HG02885 (cell line): ENCODE results near the gene COA5.
A peak's percentile ranks its signal among the peaks of the same experiment; 100 is the strongest.

Experiments
- ATAC-seq: cut with Tn5 transposase; IDR thresholded peaks from one replicate; pipeline ENCODE4 v1.9.1; 2021; ENCODE audit warnings: mild to moderate bottlenecking; ENCODE audit not compliant: unreplicated experiment, poor library complexity

COA5 gene

GRCh38 chr2:98573426-98573825 lies 34.9 kb downstream of the COA5 start:
- no peak for ATAC-seq

- ATAC-seq = no peak
These were observed 35.6 kb downstream of the COA5 start for GRCh38 chr2:98572676-98573075.

GRCh38 chr2:98572211-98572610 lies 36.1 kb downstream of the COA5 start:
- no peak for ATAC-seq

GRCh38 chr2:98571796-98572195 lies 36.5 kb downstream of the COA5 start:
- no peak for ATAC-seq

- no peak for ATAC-seq
These were observed 37.1 kb downstream of the COA5 start for GRCh38 chr2:98571121-98571701.

GRCh38 chr2:98570356-98570755 lies 38.0 kb downstream of the COA5 start:
- ATAC-seq = no peak

- no peak for ATAC-seq
These were observed 38.4 kb downstream of the COA5 start for GRCh38 chr2:98569915-98570314.

- peak; percentile 68 for ATAC-seq
These were observed 39.0 kb downstream of the COA5 start for GRCh38 chr2:98569197-98569793.

GRCh38 chr2:98568161-98568956 lies 40.0 kb downstream of the COA5 start:
- ATAC-seq = no peak

- ATAC-seq = no peak
These were observed 42.4 kb downstream of the COA5 start for GRCh38 chr2:98565941-98566340.

GRCh38 chr2:98565286-98565860 lies 42.9 kb downstream of the COA5 start:
- no peak for ATAC-seq

GRCh38 chr2:98564541-98565132 lies 43.7 kb downstream of the COA5 start:
- ATAC-seq = no peak

GRCh38 chr2:98563394-98563793 lies 44.9 kb downstream of the COA5 start:
- ATAC-seq = no peak

- no peak for ATAC-seq
These were observed 46.2 kb downstream of the COA5 start for GRCh38 chr2:98561902-98562695.

GRCh38 chr2:98561018-98561417 lies 47.3 kb downstream of the COA5 start:
- ATAC-seq = no peak

GRCh38 chr2:98560256-98560771 lies 48.0 kb downstream of the COA5 start:
- no peak for ATAC-seq

GRCh38 chr2:98559581-98559980 lies 48.7 kb downstream of the COA5 start:
- ATAC-seq = no peak

- ATAC-seq = no peak
These were observed 49.3 kb downstream of the COA5 start for GRCh38 chr2:98558852-98559530.

GRCh38 chr2:98556344-98557033 lies 51.8 kb downstream of the COA5 start:
- peak; percentile 67 for ATAC-seq
